ENCODE data around the gene CATSPER4. TPM values are rescaled to one million over a fixed set of nuclear protein-coding genes. Genes with fewer than 3 reads are reported as not detected.

The CATSPER4 gene
- total and polyA plus RNA-seq, 3 experiments from 2014 or later, result not detected

- no peaks in the 10 kb centered on the region for H3K4me1 Mint-ChIP-seq
- CTCF ChIA-PET, result no interaction called here
- Histone ChIP-seq H3K4me1 (ENCODE audit: insufficient read depth, low read length) (no peaks in the 10 kb centered on the region), H3K36me3 (ENCODE audit: insufficient read depth, low read length) (no peaks in the 10 kb centered on the region), H3K9me3 (ENCODE audit: low read length) (no peaks in the 10 kb centered on the region), H3K27me3 (ENCODE audit: insufficient read depth, low read length, poor library complexity, severe bottlenecking) (no peaks in the 10 kb centered on the region), H3K27ac (ENCODE audit: low read depth, low read length) (no peak overlapping the region), H3K4me3 (ENCODE audit: low read length) (no peak overlapping the region)
- DNase-seq, result no peak
- no peak overlapping the region for H3K4me3 Mint-ChIP-seq
- H3K36me3 Mint-ChIP-seq, result peaks cover 0 to 2% (median 0%) of the 10 kb centered on the region in 3 donors
- no peak overlapping the region for H3K27ac Mint-ChIP-seq
- peaks cover 0 to 1% of the 10 kb centered on the region in 2 donors for H3K27me3 Mint-ChIP-seq
- POLR2A ChIA-PET, result no interaction called here
- no peaks in the 10 kb centered on the region for H3K9me3 Mint-ChIP-seq
These were observed 19.9 kb downstream of the CATSPER4 start for GRCh38 chr1:26210147-26210870.

GRCh38 chr1:26212726-26213125, 22.3 kb downstream of the CATSPER4 start:
- Histone ChIP-seq H3K4me1 (ENCODE audit: insufficient read depth, low read length) (no peaks in the 10 kb centered on the region), H3K36me3 (ENCODE audit: insufficient read depth, low read length) (no peaks in the 10 kb centered on the region), H3K4me3 (ENCODE audit: low read length) (no peak overlapping the region), H3K27me3 (ENCODE audit: insufficient read depth, low read length, poor library complexity, severe bottlenecking) (no peaks in the 10 kb centered on the region), H3K9me3 (ENCODE audit: low read length) (no peaks in the 10 kb centered on the region), H3K27ac (ENCODE audit: low read depth, low read length) (no peak overlapping the region)
- H3K36me3 Mint-ChIP-seq, result no peaks in the 10 kb centered on the region
- H3K9me3 Mint-ChIP-seq, result no peaks in the 10 kb centered on the region
- no peaks in the 10 kb centered on the region for H3K4me1 Mint-ChIP-seq
- H3K27ac Mint-ChIP-seq, result no peak overlapping the region
- ChIA-PET POLR2A (interaction anchor here (0.7 kb wide), 1 partner anchor 246 kb away, joined by 14 read pairs; no protein-coding TSS in a partner anchor), CTCF (no interaction called here)
- DNase-seq, result no peak
- H3K27me3 Mint-ChIP-seq, result no peaks in the 10 kb centered on the region
- no peak overlapping the region for H3K4me3 Mint-ChIP-seq

- Mint-ChIP-seq H3K27ac (no peak overlapping the region), H3K9me3 (no peaks in the 10 kb centered on the region), H3K36me3 (no peaks in the 10 kb centered on the region), H3K4me3 (no peak overlapping the region), H3K4me1 (no peaks in the 10 kb centered on the region), H3K27me3 (no peaks in the 10 kb centered on the region)
- CTCF ChIA-PET, result interaction anchor here (1.1 kb wide), 1 partner anchor 192 kb away, joined by 4 read pairs; no protein-coding TSS in a partner anchor
- Histone ChIP-seq H3K36me3 (ENCODE audit: insufficient read depth, low read length) (no peaks in the 10 kb centered on the region), H3K9me3 (ENCODE audit: low read length) (no peaks in the 10 kb centered on the region), H3K4me1 (ENCODE audit: insufficient read depth, low read length) (no peaks in the 10 kb centered on the region), H3K27ac (ENCODE audit: low read depth, low read length) (no peak overlapping the region), H3K4me3 (ENCODE audit: low read length) (no peak overlapping the region), H3K27me3 (ENCODE audit: insufficient read depth, low read length, poor library complexity, severe bottlenecking) (no peaks in the 10 kb centered on the region)
- POLR2A ChIA-PET, result interaction anchor here (0.7 kb wide), 1 partner anchor 245 kb away, joined by 14 read pairs; no protein-coding TSS in a partner anchor
- no peak for DNase-seq
These were observed 23.0 kb downstream of the CATSPER4 start for GRCh38 chr1:26213335-26213905.

GRCh38 chr1:26215246-26215645, 24.8 kb downstream of the CATSPER4 start:
- ChIA-PET CTCF (no interaction called here), POLR2A (no interaction called here)
- H3K9me3 Mint-ChIP-seq, result no peaks in the 10 kb centered on the region
- H3K4me1 Mint-ChIP-seq, result no peaks in the 10 kb centered on the region
- H3K4me3 ChIP-seq (ENCODE audit: low read length), result no peak overlapping the region
- no peak overlapping the region for H3K4me3 Mint-ChIP-seq
- H3K36me3 ChIP-seq (ENCODE audit: insufficient read depth, low read length), result no peaks in the 10 kb centered on the region
- H3K27me3 Mint-ChIP-seq, result peaks cover 0 to under 1% of the 10 kb centered on the region in 2 donors
- H3K4me1 ChIP-seq (ENCODE audit: insufficient read depth, low read length), result no peaks in the 10 kb centered on the region
- H3K36me3 Mint-ChIP-seq, result no peaks in the 10 kb centered on the region
- no peaks in the 10 kb centered on the region for H3K9me3 ChIP-seq (ENCODE audit: low read length)
- no peak for DNase-seq
- no peak overlapping the region for H3K27ac Mint-ChIP-seq
- no peak overlapping the region for H3K27ac ChIP-seq (ENCODE audit: low read depth, low read length)
- no peaks in the 10 kb centered on the region for H3K27me3 ChIP-seq (ENCODE audit: insufficient read depth, low read length, poor library complexity, severe bottlenecking)

- no peak for DNase-seq
- Mint-ChIP-seq H3K9me3 (no peaks in the 10 kb centered on the region), H3K27me3 (peaks cover 11 to 12% of the 10 kb centered on the region in 2 donors), H3K4me3 (no peak overlapping the region), H3K36me3 (no peaks in the 10 kb centered on the region), H3K4me1 (no peaks in the 10 kb centered on the region), H3K27ac (peak overlapping the region in 1 of 8 donors; percentile 19)
- Histone ChIP-seq H3K27me3 (ENCODE audit: insufficient read depth, low read length, poor library complexity, severe bottlenecking) (no peaks in the 10 kb centered on the region), H3K36me3 (ENCODE audit: insufficient read depth, low read length) (no peaks in the 10 kb centered on the region), H3K4me3 (ENCODE audit: low read length) (no peak overlapping the region), H3K27ac (ENCODE audit: low read depth, low read length) (no peak overlapping the region), H3K9me3 (ENCODE audit: low read length) (no peaks in the 10 kb centered on the region), H3K4me1 (ENCODE audit: insufficient read depth, low read length) (no peaks in the 10 kb centered on the region)
- ChIA-PET POLR2A (no interaction called here), CTCF (no interaction called here)
These were observed 28.6 kb downstream of the CATSPER4 start for GRCh38 chr1:26218906-26219494.

- CTCF ChIA-PET, result interaction anchor here (3.8 kb wide), 1 partner anchor 14 kb away, joined by 19 read pairs; the partner anchor contains the start of gene CEP85
- no peaks in the 10 kb centered on the region for H3K27me3 ChIP-seq (ENCODE audit: insufficient read depth, low read length, poor library complexity, severe bottlenecking)
- Mint-ChIP-seq H3K9me3 (no peaks in the 10 kb centered on the region), H3K27ac (no peak overlapping the region), H3K4me3 (no peak overlapping the region), H3K27me3 (peaks cover 12 to 18% of the 10 kb centered on the region in 2 donors), H3K4me1 (peaks cover 0 to under 1% (median 0%) of the 10 kb centered on the region in 3 donors), H3K36me3 (no peaks in the 10 kb centered on the region)
- H3K27ac ChIP-seq (ENCODE audit: low read depth, low read length), result no peak overlapping the region
- POLR2A ChIA-PET, result no interaction called here
- H3K9me3 ChIP-seq (ENCODE audit: low read length), result no peaks in the 10 kb centered on the region
- no peaks in the 10 kb centered on the region for H3K36me3 ChIP-seq (ENCODE audit: insufficient read depth, low read length)
- no peaks in the 10 kb centered on the region for H3K4me1 ChIP-seq (ENCODE audit: insufficient read depth, low read length)
- DNase-seq, result no peak
- H3K4me3 ChIP-seq (ENCODE audit: low read length), result no peak overlapping the region
These were observed 30.0 kb downstream of the CATSPER4 start for GRCh38 chr1:26220199-26220912.

GRCh38 chr1:26221094-26221493, 30.7 kb downstream of the CATSPER4 start:
- no peak for DNase-seq
- no peak overlapping the region for H3K27ac ChIP-seq (ENCODE audit: low read depth, low read length)
- peaks cover 0 to 3% (median 0%) of the 10 kb centered on the region in 3 donors for H3K36me3 Mint-ChIP-seq
- no peaks in the 10 kb centered on the region for H3K36me3 ChIP-seq (ENCODE audit: insufficient read depth, low read length)
- no peak overlapping the region for H3K4me3 Mint-ChIP-seq
- H3K27me3 ChIP-seq (ENCODE audit: insufficient read depth, low read length, poor library complexity, severe bottlenecking), result peaks cover 4% of the 10 kb centered on the region
- H3K9me3 Mint-ChIP-seq, result peaks cover 0 to 3% (median 0%) of the 10 kb centered on the region in 5 donors
- peaks cover 19 to 25% of the 10 kb centered on the region in 2 donors for H3K27me3 Mint-ChIP-seq
- H3K27ac Mint-ChIP-seq, result no peak overlapping the region
- CTCF ChIA-PET, result interaction anchor here (3.8 kb wide), 1 partner anchor 13 kb away, joined by 19 read pairs; the partner anchor contains the start of gene CEP85
- H3K4me3 ChIP-seq (ENCODE audit: low read length), result no peak overlapping the region
- H3K4me1 ChIP-seq (ENCODE audit: insufficient read depth, low read length), result no peaks in the 10 kb centered on the region
- no peaks in the 10 kb centered on the region for H3K9me3 ChIP-seq (ENCODE audit: low read length)
- POLR2A ChIA-PET, result no interaction called here
- H3K4me1 Mint-ChIP-seq, result peaks cover 5 to 6% (median 6%) of the 10 kb centered on the region in 3 donors

All from CD8-positive, alpha-beta memory T cell (primary cell).